HG03095 (cell line): ENCODE measurements around the gene TALDO1.
A peak's percentile ranks its signal among the peaks of the same experiment; 100 is the strongest.

Experiments used
- ATAC-seq: cut with Tn5 transposase; IDR thresholded peaks from one replicate; pipeline ENCODE4 v1.9.1; 2021; ENCODE audit warnings: moderate library complexity; ENCODE audit not compliant: unreplicated experiment

Gene TALDO1

DNA sequence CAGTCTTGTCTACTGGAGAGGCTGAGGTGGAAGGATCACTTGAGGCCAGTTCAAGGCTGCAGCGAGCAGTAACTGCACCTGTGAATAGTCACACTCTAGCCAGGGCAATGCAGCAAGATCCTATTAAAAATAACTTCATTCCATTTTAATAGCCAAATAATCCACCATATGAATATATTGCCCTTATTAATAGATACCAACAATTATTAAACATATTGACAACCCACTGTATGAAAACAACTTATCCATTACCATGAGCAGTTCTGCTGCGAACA lies 19.6 kb downstream of the TALDO1 start:
- ATAC-seq, result no peak

DNA sequence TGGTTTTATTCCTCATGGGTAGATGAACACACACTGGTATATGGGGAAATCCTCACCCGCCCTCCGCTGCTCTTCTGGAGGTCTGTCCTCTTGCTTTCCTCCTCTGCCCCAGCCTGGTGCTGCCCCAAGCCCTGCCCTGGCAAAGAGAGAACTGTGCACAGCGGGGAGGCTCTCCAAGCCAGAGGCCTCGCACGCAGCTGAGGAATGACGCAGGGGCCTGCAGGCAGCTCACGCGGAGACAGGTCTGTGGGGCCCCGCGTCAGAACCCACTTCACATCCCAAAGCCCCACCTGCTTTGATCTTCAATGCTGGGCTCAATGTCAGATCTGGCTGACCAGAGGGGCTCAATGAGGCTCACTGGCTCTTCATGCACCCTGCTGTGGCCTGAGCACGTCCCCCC lies 20.0 kb downstream of the TALDO1 start:
- no peak for ATAC-seq

GRCh38 chr11:769887-770641 lies 22.8 kb downstream of the TALDO1 start:
- no peak for ATAC-seq

DNA sequence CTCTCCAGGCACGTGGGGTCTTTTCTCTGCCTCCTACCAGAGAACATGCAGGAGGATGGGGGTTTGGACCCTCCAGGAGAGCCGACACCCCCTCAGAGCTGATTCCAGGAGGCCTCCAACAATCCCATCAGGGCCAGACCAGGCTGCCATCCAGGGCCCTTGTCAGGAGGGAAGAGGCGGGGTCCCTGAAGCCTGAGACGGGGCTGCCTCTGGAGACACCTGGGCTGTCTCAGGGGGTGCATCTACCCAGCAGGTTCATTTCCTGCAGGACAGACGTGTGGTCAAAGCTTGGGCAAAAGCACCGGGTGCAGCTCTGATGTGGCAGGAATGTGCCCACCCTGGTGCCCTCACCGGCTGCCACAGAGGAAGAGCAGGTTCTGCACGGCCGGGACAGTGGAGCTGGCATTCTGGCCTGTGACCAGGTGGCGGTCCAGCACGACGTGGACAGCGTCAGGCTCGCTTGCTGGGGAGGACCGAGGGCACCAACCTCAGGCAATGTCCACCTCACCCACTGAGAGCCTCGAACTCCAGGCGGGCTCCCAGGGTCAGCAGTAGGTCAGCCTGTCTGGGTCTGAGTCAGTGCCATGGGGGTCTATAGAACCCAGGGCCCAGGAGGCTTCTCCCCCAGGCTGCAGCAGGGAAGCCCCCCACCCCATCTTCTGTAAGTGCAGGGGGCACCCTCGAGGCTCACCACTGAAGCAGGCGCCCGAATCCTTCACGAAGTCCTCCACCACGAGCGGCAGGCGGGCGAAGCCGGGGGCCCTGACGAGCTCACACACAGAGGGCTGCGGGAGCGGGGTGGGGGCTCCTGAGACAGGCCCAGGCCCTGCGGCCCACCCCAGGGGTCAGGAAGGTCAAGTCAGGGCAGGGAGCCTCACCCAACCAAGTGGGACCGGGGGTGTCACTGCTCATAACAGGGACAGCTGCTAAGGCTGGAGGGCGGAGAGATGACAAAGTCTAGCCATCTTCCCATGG lies 23.7 kb downstream of the TALDO1 start:
- no peak for ATAC-seq

GRCh38 chr11:771617-772204 lies 24.4 kb downstream of the TALDO1 start:
- no peak for ATAC-seq

- ATAC-seq, result no peak
Measured at GRCh38 chr11:772429-773390, 25.4 kb downstream of the TALDO1 start.

DNA sequence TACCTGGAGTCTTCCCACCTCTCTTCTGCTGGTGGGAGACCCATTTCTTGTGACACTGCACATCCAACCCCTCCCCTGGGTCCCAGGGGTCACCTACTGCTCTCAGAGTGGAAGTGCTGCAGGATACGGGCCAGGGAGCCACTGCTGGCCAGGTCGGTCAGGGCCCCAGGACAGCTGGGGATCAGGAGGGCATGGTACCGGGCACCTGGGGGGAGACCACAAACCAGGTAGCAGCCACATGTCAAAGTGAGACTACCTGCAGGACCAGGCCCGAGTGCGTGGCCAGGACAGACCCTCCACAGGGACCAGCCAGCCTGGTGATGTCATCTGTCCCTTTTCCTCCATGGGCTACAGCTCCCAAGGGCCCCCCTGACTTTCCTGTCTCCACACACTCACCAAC lies 26.2 kb downstream of the TALDO1 start:
- ATAC-seq, result no peak

DNA sequence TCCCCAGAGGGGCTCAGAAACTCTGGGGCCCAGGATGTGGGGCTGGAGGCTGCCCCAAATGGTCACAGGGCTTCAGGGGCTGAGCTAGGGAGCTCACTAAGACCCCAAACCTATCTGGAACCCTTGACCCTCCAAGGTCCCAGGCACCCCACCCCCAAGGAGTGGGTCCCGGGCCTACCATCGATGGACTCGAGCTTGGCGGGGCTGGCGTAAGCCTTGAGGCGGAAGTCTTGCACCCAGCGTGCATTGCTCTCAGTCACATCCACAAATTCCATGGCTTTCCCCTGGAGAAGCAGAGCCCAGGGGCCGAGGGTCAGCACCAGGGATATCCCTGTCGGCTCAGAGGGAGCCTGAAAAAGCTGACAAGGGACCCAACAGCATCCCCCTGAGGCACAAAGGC lies 26.6 kb downstream of the TALDO1 start:
- no peak for ATAC-seq

DNA sequence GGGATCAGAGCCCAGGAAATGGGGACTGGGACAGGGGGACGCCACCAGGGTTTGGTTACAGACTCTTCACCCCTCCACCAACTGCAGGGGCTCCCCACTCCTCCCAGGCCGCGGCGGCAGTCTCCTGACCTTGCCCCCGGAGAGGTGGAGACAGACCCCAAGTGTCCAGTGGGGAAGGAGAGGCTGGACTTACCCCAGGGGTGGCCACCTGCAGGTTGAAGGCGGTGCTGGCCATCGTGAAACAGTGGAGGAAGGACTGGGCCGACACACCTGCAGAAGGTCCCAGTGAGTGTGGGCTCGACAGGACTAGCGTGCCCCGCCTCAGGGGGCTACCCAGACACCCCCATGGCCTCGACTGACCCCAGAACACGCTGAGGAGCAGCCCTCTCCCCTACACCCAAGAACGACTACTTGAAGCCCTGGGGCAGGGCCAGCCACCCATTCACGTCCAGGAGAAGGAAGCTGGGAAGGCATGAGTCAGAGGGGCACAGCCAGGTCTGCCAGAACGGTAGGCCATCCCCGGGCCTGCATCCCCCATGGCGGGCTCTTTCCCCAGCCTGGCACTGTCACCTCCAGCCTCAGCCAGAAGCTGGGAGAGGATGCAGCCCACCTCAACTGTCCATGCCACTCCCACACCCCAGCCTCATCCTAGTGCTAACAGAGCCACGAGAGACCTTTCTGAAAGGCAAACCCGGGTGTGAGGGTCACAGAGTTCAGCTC lies 27.8 kb downstream of the TALDO1 start:
- ATAC-seq, result no peak

DNA sequence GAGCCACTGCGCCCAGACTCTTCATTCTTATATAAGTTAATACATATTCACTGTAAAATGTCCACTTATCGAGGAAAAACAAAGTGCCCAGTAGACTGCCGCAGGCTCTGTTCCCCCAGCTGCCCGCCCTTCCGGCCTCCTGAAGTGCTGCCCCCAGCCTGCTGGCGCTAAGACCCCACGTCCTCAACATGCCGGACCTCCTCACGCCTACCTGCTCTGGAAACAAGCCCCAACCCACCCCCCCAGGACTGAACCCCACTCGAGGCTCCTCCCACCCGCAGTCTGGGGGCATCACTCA lies 28.9 kb downstream of the TALDO1 start:
- no peak for ATAC-seq

GRCh38 chr11:776561-777287 lies 29.5 kb downstream of the TALDO1 start:
- ATAC-seq, result peak; percentile 22

- ATAC-seq, result peak; percentile 50
Measured at GRCh38 chr11:777288-778255, 30.3 kb downstream of the TALDO1 start, which contains the start of gene GATD1. GATD1 (minus strand) TSS chr11:777487; CDS start chr11:777462, 25 bp downstream.

- ATAC-seq, result no peak
Measured at GRCh38 chr11:778976-779954, 32.0 kb downstream of the TALDO1 start.

GRCh38 chr11:779955-780532 lies 32.8 kb downstream of the TALDO1 start:
- ATAC-seq, result no peak

GRCh38 chr11:782264-783174 lies 35.3 kb downstream of the TALDO1 start:
- no peak for ATAC-seq

DNA sequence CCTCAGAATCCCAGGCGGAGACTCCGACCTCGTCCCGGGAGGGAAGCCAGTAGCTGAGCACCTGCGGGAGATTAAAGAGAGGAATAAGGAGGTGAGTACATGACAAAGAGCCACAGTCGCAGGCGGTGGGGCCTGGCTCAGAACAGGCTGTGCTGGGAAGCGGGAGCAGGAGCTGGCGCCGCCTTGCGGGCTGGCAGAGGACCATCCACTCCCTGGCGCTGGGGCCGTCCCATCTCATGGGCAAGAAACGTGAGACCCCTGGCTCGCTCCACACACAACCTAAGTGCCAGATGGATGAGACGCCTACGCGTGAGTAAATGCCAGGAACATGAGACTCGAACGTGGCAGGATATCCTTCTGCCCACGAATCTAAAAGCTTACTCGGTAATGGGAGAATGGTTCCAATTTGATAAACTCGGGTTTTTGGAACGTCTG lies 36.3 kb downstream of the TALDO1 start:
- no peak for ATAC-seq
